H9 (cell line): ENCODE data around the gene NRN1. TPM values are rescaled to one million over a fixed set of nuclear protein-coding genes. Genes with fewer than 3 reads are reported as not detected.

Experiments
- DNase-seq: peaks from one replicate; pipeline ENCODE4 v3.0.0-alpha.2; 2017
- H2AFZ ChIP-seq: one replicate; pipeline ENCODE4 v1.6.1; 2013; ENCODE audit warnings: mild to moderate bottlenecking, low read length, control low read depth, moderate library complexity
- H2AK5ac ChIP-seq: 2 replicates; pipeline ENCODE4 v1.6.1; 2013; ENCODE audit warnings: low read length, control low read depth, mixed read lengths; ENCODE audit not compliant: insufficient read length
- H2BK120ac ChIP-seq: one replicate; pipeline ENCODE4 v1.6.1; 2013; ENCODE audit warnings: low read depth, mild to moderate bottlenecking, low read length, control low read depth, inconsistent platforms; ENCODE audit not compliant: poor library complexity, severe bottlenecking
- H2BK12ac ChIP-seq: 2 replicates; pipeline ENCODE4 v1.6.1; 2013; ENCODE audit warnings: low read length, control low read depth, mixed read lengths, low read depth; ENCODE audit not compliant: insufficient read length
- H2BK15ac ChIP-seq: 2 replicates; pipeline ENCODE4 v1.6.1; 2013; ENCODE audit warnings: low read depth, low read length, control low read depth
- H2BK20ac ChIP-seq: one replicate; pipeline ENCODE4 v1.6.1; 2013; ENCODE audit warnings: low read depth, mild to moderate bottlenecking, low read length, control low read depth, inconsistent platforms; ENCODE audit not compliant: poor library complexity, severe bottlenecking
- H2BK5ac ChIP-seq: 2 replicates; pipeline ENCODE4 v1.6.1; 2013; ENCODE audit warnings: low read length, control low read depth, mixed read lengths; ENCODE audit not compliant: insufficient read length
- H3K14ac ChIP-seq: 2 replicates; pipeline ENCODE4 v1.6.1; 2013; ENCODE audit warnings: low read length, control low read depth; ENCODE audit not compliant: insufficient read depth
- H3K18ac ChIP-seq: 2 replicates; pipeline ENCODE4 v1.6.1; 2013; ENCODE audit warnings: low read depth, mild to moderate bottlenecking, mixed read lengths, low read length, control low read depth; ENCODE audit not compliant: insufficient read length
- H3K23ac ChIP-seq: 2 replicates; pipeline ENCODE4 v1.6.1; 2013; ENCODE audit warnings: low read length, control low read depth, mixed read lengths, low read depth; ENCODE audit not compliant: insufficient read length
- H3K23me2 ChIP-seq: 2 replicates; pipeline ENCODE4 v1.6.1; 2013; ENCODE audit warnings: low read depth, mild to moderate bottlenecking, mixed read lengths, low read length, control low read depth; ENCODE audit not compliant: insufficient read length, poor library complexity, severe bottlenecking
- H3K27ac ChIP-seq: 2 replicates; pipeline ENCODE4 v1.5.1; 2013; ENCODE audit warnings: low read length, control low read depth, mixed read lengths, low read depth; ENCODE audit not compliant: insufficient read length
- H3K27me3 ChIP-seq: 2 replicates; pipeline ENCODE4 v1.6.1; 2013; ENCODE audit warnings: low read length, control low read depth, inconsistent platforms; ENCODE audit not compliant: insufficient read depth
- H3K4ac ChIP-seq: 2 replicates; pipeline ENCODE4 v1.6.1; 2013; ENCODE audit warnings: low read depth, mild to moderate bottlenecking, control low read depth, inconsistent platforms, low read length, moderate library complexity
- H3K4me1 ChIP-seq: 2 replicates; pipeline ENCODE4 v1.6.1; 2013; ENCODE audit warnings: low read length, control low read depth, inconsistent platforms; ENCODE audit not compliant: insufficient read depth
- H3K4me2 ChIP-seq: 2 replicates; pipeline ENCODE4 v1.6.1; 2013; ENCODE audit warnings: low read length, control low read depth, mixed read lengths; ENCODE audit not compliant: insufficient read length, insufficient read depth
- H3K56ac ChIP-seq: 2 replicates; pipeline ENCODE4 v1.6.1; 2013; ENCODE audit warnings: low read depth, mild to moderate bottlenecking, mixed read lengths, low read length, control low read depth; ENCODE audit not compliant: insufficient read length
- H3K79me1 ChIP-seq: 2 replicates; pipeline ENCODE4 v1.6.1; 2013; ENCODE audit warnings: low read depth, mild to moderate bottlenecking, moderate library complexity, low read length, control low read depth, inconsistent platforms; ENCODE audit not compliant: insufficient read depth, poor library complexity, severe bottlenecking
- H3K79me2 ChIP-seq: 2 replicates; pipeline ENCODE4 v1.6.1; 2013; ENCODE audit warnings: low read length, control low read depth, inconsistent platforms; ENCODE audit not compliant: insufficient read depth
- H3K9ac ChIP-seq: 2 replicates; pipeline ENCODE4 v1.6.1; 2013; ENCODE audit warnings: low read length, control low read depth, mixed read lengths; ENCODE audit not compliant: insufficient read length; ENCODE audit errors: extremely low read depth
- H3K9me3 ChIP-seq: one replicate; pipeline ENCODE4 v1.6.1; 2013; ENCODE audit warnings: low read depth, low read length, inconsistent platforms; ENCODE audit not compliant: control insufficient read depth
- H3T11ph ChIP-seq: one replicate; pipeline ENCODE4 v1.6.1; 2013; ENCODE audit warnings: mild to moderate bottlenecking, low read length, control low read depth, inconsistent platforms
- H4K20me1 ChIP-seq: one replicate; pipeline ENCODE4 v1.6.1; 2013; ENCODE audit not compliant: control insufficient read depth, insufficient read length, insufficient read depth
- H4K5ac ChIP-seq: 2 replicates; pipeline ENCODE4 v1.6.1; 2013; ENCODE audit warnings: low read depth, mild to moderate bottlenecking, mixed read lengths, low read length, control low read depth; ENCODE audit not compliant: insufficient read length
- H4K8ac ChIP-seq: replicated peaks from 2 replicates; pipeline ENCODE4 v1.6.1; 2013; ENCODE audit warnings: low read length, control low read depth, mixed read lengths, low read depth; ENCODE audit not compliant: insufficient read length
- H4K91ac ChIP-seq: 2 replicates; pipeline ENCODE4 v1.6.1; 2013; ENCODE audit warnings: low read depth, mild to moderate bottlenecking, moderate library complexity, mixed read lengths, low read length, control low read depth; ENCODE audit not compliant: insufficient read length
- H3K27ac Mint-ChIP-seq, 3 experiments: 2 replicates in 2 of 3; 3 replicates in 1 of 3; pipeline ENCODE4 v1.8.0; 2020 to 2021; ENCODE audit warnings: mixed read lengths in 3 of 3, mild to moderate bottlenecking in 1 of 3, moderate library complexity in 1 of 3
- H3K27me3 Mint-ChIP-seq: 2 replicates; pipeline ENCODE4 v1.8.0; 2021; ENCODE audit warnings: low read depth, mild to moderate bottlenecking, moderate library complexity, mixed read lengths
- H3K36me3 Mint-ChIP-seq, 3 experiments: 2 replicates in 2 of 3; 3 replicates in 1 of 3; pipeline ENCODE4 v1.8.0; 2020 to 2021; ENCODE audit warnings: low read depth in 3 of 3, mixed read lengths in 3 of 3; ENCODE audit not compliant: insufficient read depth in 1 of 3
- H3K4me1 Mint-ChIP-seq, 2 experiments: 2 replicates each; pipeline ENCODE4 v1.8.0; 2020; ENCODE audit warnings: mixed read lengths in 2 of 2
- H3K4me3 Mint-ChIP-seq, 2 experiments: 2 replicates in 1 of 2; 3 replicates in 1 of 2; pipeline ENCODE4 v1.8.0; 2020 to 2021; ENCODE audit warnings: mild to moderate bottlenecking in 2 of 2, mixed read lengths in 2 of 2, moderate library complexity in 1 of 2
- H3K9me3 Mint-ChIP-seq, 2 experiments: 2 replicates in 1 of 2; 3 replicates in 1 of 2; pipeline ENCODE4 v1.8.0; 2020; ENCODE audit warnings: mild to moderate bottlenecking in 2 of 2, mixed read lengths in 2 of 2, moderate library complexity in 1 of 2
- WGBS: extraction: QIAGEN DNeasy Blood & Tissue Kit; methylation state at CpG from one replicate; pipeline ENCODE4 v1.1.7; 2013; ENCODE audit warnings: missing lambda C conversion rate, low lambda C conversion rate, mixed read lengths; ENCODE audit not compliant: insufficient read length; ENCODE audit errors: extremely low coverage; 5-methylcytosine and 5-hydroxymethylcytosine counted together
- total RNA-seq: library from RNA; stranded (reverse); gene quantifications from 2 replicates; pipeline ENCODE4 v1.2.1, GENCODE V29; 2021
- TF ChIP-seq, protein P1 (sequence below): fragments of 200-600 bp; sonication (generic); conservative IDR thresholded peaks from 3 replicates; pipeline ENCODE4 v1.8.0; 2021; ENCODE audit warnings: antibody characterized with exemption, mild to moderate bottlenecking

The NRN1 gene
- total RNA-seq, 1 experiment from 2014 or later: not detected

DNA sequence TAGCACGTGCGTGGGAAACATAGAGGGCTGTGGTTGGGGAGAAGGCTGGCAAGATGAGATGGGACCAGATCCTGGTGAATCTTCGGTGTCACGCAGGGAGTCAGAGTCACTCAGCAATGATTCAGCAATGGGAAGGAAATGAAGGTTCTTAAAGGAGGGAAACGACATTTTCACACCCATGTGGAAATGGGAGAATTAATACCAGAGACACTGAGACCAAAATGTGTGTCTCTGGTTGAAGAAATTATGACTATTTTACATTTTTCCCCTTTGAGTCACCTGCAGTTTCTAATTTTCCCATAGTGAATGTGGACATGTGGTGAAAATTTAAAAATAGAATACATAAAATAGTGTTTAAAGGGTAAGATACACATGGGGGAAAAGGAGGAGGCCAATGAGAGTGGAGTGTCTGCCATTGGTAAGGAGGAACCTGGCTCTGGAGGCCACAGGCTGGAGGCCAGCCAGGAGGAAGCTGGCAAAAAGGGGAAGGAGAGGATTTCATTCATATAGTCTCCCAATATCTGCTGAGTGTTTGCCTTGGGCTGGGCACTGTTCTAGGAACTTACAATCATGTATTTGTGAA lies 17.5 kb downstream of the NRN1 start:
- H3K9me3 ChIP-seq: no peaks in the 10 kb centered on the region
- no peak overlapping the region for H3K4me2 ChIP-seq
- no peak overlapping the region for H3K14ac ChIP-seq
- H3K27ac ChIP-seq: no peak overlapping the region
- H2AK5ac ChIP-seq: no peak overlapping the region
- no peak overlapping the region for H4K8ac ChIP-seq
- no peak overlapping the region for H2BK12ac ChIP-seq
- H3K79me2 ChIP-seq: no peaks in the 10 kb centered on the region
- no peak overlapping the region for H4K5ac ChIP-seq
- H4K91ac ChIP-seq: no peak overlapping the region
- Mint-ChIP-seq H3K36me3 (no peaks in the 10 kb centered on the region; a peak in 1 of 7 replicates), H3K4me1 (peaks cover 11 to 19% of the 10 kb centered on the region in 2 experiments), H3K27me3 (peaks cover 94% of the 10 kb centered on the region), H3K27ac (no peak overlapping the region), H3K9me3 (peaks cover 0 to 5% of the 10 kb centered on the region in 2 experiments; a peak in 2 of 5 replicates), H3K4me3 (no peak overlapping the region)
- H4K20me1 ChIP-seq: no peaks in the 10 kb centered on the region
- no peak overlapping the region for H2BK120ac ChIP-seq
- H3T11ph ChIP-seq: no peak overlapping the region
- H3K79me1 ChIP-seq: no peaks in the 10 kb centered on the region
- no peak overlapping the region for H3K23ac ChIP-seq
- DNase-seq: no peak
- H3K56ac ChIP-seq: no peak overlapping the region
- no peak overlapping the region for H2AFZ ChIP-seq
- H3K23me2 ChIP-seq: no peaks in the 10 kb centered on the region
- no peak overlapping the region for H2BK5ac ChIP-seq
- TF ChIP-seq, protein P1, sequence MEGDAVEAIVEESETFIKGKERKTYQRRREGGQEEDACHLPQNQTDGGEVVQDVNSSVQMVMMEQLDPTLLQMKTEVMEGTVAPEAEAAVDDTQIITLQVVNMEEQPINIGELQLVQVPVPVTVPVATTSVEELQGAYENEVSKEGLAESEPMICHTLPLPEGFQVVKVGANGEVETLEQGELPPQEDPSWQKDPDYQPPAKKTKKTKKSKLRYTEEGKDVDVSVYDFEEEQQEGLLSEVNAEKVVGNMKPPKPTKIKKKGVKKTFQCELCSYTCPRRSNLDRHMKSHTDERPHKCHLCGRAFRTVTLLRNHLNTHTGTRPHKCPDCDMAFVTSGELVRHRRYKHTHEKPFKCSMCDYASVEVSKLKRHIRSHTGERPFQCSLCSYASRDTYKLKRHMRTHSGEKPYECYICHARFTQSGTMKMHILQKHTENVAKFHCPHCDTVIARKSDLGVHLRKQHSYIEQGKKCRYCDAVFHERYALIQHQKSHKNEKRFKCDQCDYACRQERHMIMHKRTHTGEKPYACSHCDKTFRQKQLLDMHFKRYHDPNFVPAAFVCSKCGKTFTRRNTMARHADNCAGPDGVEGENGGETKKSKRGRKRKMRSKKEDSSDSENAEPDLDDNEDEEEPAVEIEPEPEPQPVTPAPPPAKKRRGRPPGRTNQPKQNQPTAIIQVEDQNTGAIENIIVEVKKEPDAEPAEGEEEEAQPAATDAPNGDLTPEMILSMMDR: no peak
- peaks cover 22% of the 10 kb centered on the region for H3K27me3 ChIP-seq
- no peaks in the 10 kb centered on the region for H3K4me1 ChIP-seq
- no peak overlapping the region for H3K4ac ChIP-seq
- WGBS: no CpG with 5 or more reads among the region's 5 CpGs
- H2BK20ac ChIP-seq: no peak overlapping the region
- no peak overlapping the region for H3K9ac ChIP-seq
- no peak overlapping the region for H2BK15ac ChIP-seq
- no peak overlapping the region for H3K18ac ChIP-seq
